NCI-H128 (cell line): ENCODE measurements around the gene NOXO1.
"Not testable (repeated sequence)": the region's sequence is repeated elsewhere in the genome, so short reads cannot be mapped to it uniquely, and the experiment has no call there.

ENCODE experiments used
- DNase-seq: peaks from one replicate; lab custom pipeline; 2025; ENCODE audit not compliant: unreplicated experiment; lab: John Stamatoyannopoulos, UW

Gene NOXO1

DNA sequence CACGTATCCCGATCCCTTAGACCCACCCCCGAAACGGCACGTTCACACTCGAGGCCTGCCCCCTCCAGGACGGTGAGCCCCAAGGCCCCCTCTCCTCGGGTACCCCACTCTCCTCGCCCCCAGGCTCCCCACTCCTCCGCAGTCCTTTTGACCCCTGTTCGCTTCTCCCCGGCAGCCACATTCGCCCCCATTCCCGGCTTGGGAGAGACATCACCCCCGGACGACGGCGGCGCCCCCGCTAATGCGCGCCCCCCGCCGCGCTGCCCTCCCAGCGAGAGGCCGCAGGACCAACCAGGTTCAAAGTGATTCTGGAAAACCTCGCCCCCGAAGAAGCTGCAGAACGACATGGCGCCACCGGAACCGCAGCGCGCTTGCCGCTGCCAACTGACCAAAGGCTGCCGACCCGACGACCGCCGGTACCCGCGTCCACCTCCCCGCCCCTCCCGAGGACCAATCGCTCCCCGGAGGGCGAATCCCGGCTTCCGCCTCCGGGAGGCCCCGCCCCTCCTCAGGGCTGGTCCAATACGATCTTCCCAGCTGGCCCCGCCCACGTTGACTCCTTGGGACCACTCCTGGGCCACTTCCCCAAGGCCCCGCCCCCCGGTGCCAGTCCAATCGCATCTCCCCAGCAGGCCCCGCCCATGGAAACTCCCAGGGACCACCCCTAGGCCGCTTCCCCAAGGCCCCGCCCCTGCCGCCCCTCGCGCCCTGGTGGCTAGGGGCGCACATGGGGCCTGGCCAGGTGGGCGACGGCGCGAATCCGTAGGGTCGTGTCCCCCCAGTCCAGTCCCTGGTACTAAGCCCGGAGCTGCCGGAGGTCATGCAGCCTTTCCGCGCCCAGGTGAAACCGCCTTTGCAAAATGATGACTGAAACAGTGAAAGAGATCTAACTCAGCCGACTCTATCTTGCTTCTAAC is 38.2 kb downstream of the NOXO1 start, which contains the start of gene MSRB1:
MSRB1 (minus strand) TSS at position 390 of the 917 bp plus-strand sequence; CDS start at position 347, 43 bp downstream.
- DNase-seq = peak; percentile 95

DNA sequence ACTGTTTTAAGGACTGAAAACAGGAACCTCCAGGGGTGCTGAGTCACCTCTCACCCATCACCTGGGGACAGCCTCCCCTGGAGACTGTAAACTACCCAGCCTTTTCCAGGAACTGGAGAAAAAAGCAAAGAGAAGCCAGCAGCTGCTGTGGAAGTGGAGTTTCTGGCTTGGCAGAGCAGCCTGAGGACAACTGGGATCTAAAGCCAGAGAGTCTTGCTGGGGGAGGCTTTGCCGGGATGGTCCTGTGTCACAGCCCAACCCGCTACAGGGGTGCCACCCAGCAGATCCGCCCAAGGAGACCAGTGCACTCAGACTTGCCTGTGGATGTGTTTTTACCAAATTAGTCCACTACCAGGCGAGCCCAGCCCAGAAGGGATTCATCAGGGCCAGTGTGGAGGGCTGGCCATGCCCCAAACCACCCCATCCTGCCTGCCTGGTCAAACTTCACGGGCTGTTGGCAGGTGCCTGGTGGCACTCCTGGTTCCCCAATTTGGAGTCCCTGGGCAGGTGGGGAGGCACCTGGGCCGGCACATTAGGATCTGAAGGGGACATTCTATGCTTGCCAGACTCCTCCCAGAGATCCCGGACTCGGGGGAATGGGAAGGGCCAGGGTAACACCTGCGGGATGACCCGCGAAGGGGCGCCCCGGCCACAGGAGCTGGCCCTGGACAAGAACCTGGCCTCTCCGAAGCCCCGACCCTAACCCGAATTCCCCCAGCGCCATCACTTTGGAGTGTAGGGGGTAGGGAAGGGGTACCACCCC is 39.0 kb downstream of the NOXO1 start:
- DNase-seq = no peak

DNA sequence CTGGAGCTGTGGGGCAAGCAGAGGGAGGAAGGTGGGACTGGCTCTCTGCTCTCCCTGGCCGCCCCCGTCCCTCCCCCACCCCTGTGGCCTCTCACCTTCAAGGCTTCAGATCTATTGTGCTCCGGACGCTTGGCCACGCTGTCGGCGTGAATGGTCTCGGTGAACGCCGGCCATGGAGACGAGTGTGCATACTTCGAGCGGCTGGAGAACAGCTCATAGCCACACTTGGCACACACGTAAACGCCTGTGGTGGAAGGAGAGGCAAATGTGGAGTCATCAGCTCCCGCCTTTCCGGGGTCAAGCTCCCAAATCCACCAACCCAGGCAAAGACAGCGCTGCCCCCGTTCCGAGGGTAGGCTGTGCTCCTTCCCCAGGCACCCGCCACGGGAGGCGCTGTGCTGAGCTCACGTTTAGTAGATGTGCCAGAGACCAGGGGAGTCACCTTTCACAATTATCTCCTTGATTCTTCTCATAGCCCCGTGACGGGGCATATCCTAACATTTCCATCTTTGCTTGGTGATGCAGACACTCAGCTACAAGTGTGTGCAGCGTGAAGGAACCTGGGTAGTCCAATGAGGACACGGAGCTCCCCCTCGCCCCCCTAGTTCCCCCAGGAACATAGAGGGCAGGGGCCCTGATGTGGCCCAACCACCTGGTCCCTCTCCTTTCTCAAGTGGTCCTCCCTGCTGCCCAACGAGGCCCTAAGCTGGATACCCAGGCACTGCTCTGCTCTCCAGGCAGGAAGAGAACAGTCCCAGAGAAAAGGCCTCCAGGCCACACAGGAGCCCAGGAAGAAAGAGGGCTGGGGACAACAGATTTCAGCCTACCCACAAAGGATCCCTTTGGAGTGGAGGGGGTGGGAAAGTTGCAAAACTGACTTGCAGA is 39.9 kb downstream of the NOXO1 start:
- no peak for DNase-seq

DNA sequence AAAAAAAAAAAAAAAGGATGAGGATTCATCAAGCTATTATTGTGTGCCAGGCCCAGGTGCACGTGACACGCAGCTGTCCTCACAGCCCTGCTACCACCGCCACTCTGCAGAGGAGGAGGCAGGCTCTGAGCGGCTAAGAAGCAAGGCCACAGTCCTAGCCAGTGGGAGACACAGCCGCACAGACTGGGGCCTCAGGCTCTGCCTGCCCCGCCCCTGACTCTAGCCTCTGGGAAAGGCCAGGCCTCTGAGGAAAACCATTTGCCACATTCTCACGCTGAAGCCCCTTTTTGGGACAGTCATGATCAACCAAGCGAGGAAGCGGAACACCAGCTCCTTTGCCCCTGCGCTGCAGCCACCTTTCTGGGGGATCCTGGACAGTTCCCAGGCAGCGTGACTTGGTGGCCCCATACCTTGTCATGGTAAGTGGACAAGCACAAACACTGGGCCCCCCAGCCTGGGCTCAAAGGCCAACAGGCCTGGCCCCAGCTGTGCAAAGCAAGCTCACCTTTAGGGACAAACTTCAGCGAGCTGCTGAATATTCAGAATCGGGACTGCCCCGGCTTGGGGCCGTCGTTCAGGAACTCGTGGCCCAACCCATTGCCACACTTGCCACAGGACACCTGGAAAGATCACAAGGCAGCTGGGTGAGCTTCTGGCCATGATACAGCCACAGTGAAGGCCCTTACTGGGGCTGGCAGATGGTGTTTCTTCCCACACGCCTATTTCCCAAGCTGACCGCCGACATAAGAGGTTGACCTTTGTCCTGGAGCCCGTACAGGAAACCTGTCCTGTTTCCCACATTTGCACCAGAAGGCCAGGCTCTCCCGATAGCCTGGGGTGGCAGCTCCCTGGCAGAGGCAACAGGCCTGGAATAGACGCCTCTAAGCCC is 40.8 kb downstream of the NOXO1 start:
- DNase-seq = no peak

DNA sequence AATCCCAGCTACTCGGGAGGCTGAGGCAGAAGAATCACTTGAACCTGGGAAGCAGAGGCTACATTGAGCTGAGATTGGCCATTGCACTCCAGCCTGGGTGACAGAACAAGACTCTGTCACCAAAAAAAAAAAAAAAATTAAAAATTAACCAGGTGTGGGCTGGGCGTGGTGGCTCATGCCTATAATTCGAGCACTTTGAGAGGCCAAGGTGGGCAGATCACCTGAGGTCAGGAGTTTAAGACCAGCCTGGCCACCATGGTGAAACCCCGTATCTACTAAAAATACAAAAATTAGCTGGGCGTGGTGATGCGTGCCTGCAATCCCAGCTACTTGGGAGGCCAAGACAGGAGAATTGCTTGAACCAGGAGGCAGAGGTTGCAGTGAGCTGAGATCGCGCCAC is 41.4 kb downstream of the NOXO1 start:
- not testable (repeated sequence) for DNase-seq

DNA sequence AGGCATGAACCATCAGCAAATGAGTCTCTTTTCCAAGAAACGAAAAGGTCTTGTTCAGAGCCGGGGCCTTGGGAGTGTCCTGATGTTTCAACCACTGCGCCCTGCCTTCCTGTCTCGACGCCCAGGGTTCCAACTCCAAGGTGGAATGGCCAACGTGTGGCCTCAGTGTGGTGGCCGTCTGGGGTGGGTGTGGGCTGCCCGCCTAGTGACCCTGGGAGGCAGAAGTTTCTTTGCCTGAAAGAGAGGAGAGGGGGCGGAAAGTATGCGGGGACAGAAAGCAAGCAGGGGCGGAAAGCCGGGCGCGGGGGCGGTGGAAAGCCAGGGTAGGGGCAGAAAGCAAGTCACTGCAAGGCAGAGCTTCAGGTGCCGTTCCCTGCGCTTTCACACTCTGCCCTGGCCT is 42.4 kb downstream of the NOXO1 start:
- no peak for DNase-seq

DNA sequence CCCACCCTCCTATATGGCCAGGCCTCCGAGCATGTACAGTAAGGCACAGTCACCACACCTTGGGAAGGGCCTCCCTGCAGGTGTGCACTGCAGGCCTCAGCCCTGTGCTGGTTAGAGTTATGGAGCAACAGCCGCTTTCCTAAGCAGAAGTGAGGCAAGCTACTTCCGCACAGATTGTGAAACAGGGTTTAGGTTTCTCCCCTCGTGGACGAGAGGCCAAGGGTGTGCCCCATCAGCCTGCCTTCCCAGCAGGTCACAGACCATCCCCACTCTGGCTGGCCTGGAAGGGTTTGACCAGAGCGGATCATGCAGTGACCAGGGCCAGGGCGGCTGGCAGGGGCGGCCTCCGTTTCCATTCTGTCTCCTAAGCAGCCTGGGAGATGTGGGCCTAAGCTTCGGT is 43.0 kb downstream of the NOXO1 start:
- DNase-seq = no peak

DNA sequence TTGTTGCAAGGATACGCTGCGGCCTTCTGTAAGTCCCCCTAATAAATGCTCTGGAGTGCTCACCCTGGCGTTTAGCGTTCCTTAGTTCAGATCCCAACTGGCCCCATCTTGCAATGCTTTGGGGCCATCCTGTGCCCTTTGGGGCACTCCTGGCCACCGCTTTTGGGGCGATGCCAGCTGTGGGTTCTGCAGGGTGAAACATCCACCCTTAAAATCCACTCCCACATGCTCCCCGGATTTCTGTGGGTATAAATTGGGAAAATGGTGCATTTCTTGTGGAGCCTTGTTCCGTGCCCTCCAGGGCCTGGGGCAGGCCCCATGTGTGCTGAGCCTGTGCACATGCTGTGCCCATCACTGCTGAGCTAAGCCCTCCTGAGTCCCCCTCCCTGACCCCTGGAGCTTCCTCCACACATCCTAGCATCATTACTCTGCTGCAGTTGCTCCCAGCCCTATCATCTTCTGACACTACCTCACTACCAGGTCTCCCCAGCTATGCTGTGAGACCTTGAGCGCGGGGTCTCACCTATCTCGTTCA is 44.3 kb downstream of the NOXO1 start:
- no peak for DNase-seq

DNA sequence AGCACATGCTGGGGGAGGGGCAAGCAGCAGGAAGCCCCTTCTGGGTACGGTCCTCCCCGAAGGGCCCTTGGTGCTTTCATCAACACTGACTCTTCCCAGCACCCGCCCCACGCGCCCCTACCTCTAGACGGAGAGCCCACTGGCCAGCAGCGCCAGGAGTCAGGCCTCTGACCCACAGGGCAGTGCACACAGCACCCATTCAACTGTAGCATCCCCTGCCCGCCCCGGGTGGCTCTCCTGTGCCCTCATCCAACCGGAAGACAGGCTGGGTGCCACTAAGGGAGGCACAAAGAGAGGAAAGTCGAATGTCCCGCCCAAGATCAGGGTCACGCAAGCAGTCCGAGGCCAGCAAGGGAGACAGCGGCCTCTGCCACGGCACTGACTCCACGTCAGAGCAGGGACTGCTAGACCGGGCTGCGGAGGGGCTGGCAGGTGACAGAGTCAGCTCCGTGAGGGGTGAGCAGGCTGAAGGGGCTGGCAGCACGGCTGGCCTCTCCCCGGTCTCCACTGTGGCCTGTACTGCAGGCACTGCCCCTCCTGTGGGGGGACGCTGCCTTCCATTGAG is 48.1 kb downstream of the NOXO1 start:
- no peak for DNase-seq

DNA sequence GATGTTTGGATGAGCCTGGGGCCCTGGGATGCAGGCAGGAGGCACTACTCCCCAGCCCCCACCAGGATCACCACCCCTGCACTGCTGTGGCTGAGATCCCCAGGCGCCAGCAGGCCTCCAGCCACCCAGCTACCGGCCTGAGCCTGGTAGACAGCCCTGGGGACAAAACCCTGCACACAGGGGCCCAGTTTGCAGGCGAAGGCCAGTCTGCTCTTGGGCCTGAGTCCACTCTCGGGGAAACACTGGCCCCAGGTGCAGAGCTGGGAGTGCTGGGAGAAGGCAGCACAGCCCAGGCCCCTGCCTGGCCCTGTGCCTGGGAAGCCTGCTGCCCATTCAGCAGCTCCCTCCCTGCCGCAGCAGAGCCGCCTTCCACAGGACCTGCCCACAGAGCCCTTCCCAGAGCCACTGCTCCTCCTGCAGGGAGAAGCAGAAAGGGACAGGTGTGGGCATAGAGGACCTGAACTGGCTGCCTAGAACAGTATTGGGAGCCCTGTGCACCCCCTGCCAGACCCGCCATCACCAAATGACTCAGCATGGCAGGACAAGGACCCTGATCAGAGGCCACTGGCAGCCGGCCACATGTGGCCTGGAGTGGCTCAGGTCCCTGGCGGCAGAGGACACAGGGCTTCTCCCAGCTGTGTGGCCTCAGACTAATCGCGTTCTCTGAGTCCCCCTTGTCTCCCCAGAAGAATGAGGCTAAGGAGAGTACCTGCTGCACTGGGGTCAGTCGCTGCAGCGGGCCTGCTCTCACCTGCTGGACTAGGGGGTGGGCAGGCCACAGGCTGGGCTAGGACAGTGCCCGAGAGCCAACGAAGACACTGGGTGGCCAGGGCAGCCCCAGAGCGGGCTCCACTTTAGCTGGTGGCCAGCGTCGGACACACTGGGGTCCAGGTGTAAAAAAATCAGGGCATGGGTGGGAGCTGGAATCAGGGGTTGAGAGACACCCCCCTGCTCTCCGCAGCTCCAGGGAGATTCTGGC is 48.9 kb downstream of the NOXO1 start:
- no peak for DNase-seq

DNA sequence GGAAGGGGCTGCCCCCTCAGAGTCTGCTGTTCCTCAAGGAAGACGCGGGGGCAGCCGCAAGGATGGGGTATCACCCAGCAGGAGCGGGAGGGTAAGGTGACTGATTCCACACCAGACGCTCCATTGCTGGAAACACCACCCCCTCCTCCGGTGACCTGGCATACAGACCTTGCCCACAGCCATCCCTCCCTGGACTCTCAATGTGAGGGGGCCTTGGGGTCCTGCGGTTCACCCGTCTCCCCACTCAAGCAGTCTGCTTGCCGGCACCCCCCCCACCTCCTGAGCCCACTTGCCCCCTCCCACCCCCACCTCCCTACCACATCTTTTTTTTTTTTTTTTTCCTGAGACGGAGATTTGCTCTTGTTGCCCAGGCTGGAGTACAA is 50.9 kb downstream of the NOXO1 start:
- DNase-seq = no peak

DNA sequence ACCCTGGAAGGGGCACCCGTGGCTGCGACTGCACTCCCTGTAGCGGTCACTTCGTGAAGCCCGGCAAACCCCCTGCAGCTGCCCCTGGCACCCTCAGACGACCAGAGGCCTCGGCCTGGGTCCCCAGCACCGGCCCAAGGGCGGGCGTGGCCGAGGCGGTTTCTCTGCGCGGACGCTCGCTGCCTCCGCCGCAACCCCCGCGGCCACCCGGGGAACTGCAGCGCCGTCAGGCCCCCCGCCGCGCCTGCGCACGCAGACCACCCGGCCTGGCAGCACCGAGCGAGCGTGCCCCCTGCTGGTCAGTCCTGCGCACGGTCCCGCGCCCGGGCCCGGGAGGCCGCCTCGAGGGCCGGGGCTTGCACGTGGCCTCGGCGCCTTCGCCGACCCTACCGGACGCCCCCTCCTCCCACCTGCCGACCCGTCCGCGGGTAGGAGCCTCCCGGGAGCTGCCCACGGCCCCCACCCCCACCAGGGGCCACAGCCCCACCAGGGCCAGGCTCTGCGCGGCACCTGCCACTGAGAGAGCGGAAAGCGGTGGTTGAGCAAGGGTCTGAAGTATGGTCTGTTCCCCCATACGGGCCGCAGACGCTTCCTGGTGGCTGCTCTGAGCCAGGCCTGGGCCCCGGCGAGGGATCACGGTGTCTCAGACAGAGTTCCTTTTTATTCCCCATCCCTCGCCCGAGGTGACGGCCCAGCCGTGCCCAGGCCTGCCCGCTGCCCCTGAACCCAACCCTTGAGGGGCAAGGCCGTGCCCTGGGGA is 51.5 kb downstream of the NOXO1 start:
- DNase-seq = peak; percentile 4

DNA sequence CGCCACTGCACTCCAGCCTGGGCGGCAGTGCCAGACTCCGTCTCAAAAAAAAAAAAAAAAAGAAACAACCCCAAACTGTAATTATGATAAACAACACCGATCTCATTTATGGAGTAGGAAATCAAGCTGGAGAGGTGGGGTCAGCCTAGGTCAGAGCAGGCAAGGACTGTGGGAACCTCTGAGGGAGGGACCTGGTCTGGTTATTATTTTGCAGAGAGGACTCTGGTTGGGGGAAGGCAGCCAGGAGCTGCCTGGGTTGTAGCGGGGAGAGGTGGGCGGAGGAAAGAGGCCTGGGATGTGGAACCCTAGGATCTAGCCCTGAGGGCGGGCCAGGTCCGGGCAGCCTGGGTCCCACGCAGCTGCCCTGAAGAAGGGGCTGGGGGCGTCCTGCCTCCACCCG is 52.2 kb downstream of the NOXO1 start:
- DNase-seq = no peak
